Stimulated activated CD4-positive, alpha-beta T cell treated with anti-CD3 and anti-CD28 coated beads, Interleukin-12 subunit alpha, Interleukin-12 subunit beta, amount 100 ng/mL, for 24 hours (primary cell): ENCODE data around the gene ARPC2.
A peak's percentile ranks its signal among the peaks of the same experiment; 100 is the strongest.

Experiments
- DNase-seq, 2 experiments: peaks; one replicate each; pipeline ENCODE4 v3.0.0-alpha.2; 2020; ENCODE audit warnings: low read depth in 2 of 2

Gene ARPC2

DNA sequence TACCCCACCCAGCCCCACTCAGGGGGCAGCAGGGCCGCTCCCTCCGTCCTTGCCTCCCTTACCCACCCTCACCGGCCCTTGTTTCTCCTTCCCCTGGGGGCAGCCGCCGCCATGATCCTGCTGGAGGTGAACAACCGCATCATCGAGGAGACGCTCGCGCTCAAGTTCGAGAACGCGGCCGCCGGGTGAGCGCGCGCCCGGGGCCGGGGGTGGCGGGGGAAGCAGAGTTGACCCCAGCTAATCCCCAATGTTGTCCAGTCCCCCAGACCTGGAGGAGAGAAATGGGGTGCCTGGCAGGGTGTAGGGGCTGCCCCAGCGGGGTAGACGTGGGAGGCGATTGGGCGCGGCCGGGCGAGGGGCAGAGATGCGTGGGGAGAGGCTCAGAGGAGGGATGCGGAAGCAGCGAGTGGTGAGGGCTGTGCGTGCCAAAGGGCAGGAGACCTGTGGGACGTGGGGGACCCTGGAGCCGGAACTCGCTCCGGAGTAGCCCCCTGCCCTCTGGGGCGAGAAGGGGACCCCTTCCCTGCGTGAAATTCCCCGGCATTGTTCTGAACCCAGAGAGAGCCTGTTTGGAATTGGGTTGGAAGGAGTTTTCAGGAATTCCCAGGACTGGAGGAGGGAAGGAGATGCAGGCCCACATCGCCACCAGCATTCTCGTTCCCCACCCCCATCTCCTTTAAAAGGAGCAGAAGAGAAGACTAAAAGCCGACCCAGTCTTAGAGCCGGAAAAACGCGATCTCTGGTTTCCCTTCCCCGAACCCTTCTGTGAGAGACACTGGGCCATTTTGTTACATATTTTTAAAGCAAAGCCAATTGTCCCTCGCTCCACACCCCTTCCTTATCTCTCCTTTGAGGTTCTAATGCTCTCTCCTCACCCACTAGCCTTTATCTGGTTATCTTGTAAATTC lies 625 bp downstream of the ARPC2 start:
- peak; percentile 55 to 63 for DNase-seq

DNA sequence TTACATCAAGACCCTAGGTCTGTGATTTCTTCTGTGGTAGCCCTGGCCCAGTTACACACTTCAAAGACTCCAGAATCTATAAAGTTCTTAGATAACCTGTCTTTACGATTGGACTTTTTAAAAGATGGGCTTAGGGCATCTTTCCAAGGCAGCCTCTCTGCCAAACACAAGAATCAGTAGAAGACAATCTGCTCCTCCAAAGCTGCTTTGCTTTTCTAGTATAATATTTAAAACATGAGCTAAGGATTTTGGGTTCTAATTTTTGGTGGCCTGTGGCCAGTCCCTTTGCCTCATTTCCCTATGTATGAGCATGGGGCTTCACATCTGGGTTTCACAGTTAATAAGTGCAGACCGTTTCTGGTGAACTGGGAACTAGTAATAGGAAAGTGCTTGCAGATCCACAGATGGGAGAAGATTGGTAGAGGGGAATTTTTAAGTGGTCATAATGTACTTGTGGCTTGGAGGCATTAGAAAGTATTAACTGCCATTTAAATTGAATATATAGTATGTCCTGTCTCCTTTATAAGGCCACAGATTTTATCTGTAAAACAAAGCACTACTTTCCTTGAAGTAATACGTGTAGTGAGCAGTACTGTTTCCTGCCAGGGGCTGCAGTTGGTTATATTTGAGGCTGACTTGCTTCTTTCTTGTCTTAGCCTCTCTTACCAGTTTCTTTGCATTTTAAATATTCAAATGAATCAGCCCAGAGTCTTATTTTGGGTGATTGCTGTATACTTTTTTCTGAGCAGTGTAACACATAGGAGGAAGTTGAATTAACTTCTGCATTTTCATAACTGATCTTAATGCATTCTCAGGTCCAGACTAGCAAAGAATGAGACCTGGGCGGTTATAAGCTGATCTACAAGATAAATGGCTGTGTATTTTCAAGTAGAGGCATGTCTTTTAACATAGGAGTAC lies 1.5 kb downstream of the ARPC2 start:
- no peak for DNase-seq

GRCh38 chr2:218219934-218220333 lies 2.9 kb downstream of the ARPC2 start:
- DNase-seq = no peak

DNA sequence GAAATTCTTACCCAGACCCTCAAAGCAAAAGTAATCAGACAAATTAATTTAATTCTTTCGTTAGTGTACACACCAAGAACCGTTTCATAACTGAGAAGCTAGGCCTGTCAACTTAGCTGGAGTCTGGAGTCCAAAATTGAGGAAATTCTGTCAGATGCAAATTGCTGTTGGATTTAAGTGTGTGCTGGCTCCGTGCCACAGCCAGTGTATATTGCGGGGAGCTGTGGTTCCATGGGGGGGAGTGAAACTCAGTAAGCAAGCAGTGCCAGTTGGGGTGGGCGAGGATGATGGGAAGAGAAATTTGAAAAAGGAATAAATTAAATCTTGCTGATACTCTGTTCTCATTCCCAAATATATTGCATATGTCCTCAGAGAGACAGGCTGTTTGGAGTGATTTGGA lies 4.0 kb downstream of the ARPC2 start:
- no peak for DNase-seq

- no peak for DNase-seq
Observed at GRCh38 chr2:218223046-218223445, 6.1 kb downstream of the ARPC2 start.

DNA sequence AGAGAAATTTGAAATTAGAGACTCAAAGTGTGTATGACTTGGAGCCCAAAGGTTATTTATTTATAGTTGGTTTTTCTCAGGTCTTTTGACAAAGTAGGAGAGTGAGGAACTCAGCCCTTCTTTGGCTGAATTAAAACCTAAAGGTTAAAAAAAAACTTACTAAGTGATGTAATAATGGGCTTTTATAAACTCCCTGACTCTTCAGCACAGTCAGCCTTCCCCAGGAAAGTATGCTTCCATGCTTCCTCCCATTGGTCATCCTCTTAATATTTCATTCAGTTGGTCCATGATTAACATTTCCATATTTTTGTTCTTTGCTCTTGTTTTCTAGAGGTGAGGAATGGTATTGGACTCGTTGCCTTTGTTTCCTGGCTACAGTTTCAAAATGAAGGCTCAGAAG lies 7.2 kb downstream of the ARPC2 start:
- no peak for DNase-seq

- no peak for DNase-seq
Observed at GRCh38 chr2:218226903-218227302, 9.9 kb downstream of the ARPC2 start.

GRCh38 chr2:218228366-218229090 lies 11.5 kb downstream of the ARPC2 start:
- DNase-seq = no peak

DNA sequence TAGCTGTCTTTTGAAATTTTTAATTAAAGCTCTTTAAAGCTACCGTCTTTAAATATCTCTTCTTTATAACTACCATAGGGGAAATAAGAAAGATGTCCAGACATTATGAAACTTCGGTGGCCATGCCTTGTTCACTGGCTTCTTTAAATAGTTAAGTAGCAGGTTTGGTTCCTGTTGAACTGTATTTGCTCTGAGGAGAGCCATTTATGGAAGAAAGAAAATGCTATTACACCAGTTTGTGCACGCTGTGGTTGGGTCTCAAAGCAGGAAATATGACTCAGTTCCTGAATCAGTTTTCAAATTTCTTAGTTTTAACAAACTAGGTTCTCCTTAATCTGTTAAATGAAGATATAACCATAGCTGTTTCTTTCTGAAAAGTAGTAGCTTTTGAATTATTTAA lies 12.2 kb downstream of the ARPC2 start:
- no peak for DNase-seq

DNA sequence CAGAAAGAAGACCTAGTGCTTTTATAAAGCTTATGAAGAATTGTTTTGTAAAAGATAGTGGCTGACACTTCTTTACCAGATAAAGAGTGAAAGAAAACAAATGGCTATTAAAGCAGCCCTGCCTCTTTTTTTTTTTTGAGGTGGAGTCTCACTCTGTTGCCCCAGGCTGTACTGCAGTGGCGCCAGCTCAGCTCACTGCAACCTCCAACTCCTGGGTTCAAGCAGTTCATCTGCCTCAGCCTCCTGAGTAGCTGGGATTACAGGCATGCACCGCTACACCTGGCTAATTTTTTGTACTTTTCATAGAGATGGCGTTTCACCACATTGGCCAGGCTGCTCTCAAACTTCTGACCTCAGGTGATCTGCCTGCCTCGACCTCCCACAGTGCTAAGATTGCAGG lies 12.9 kb downstream of the ARPC2 start:
- no peak for DNase-seq

DNA sequence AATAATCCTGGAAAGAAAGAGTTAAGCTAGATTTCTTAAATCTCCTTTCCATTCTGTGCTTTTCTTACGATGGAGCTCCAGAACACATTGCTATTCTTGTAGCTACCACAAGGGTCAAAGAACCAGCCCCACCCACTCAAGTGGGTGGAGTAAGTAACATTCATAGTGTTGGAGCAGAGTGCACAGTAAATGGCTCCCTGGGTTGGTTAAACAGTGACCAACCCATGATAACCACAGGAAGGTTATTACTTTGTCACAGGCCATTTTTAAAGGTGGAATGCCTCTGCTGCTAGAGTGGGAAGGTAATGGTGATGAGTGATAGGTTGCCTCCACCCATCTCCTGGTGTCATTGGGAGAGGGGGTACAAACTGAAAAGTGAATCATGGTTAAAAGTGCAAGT lies 13.9 kb downstream of the ARPC2 start:
- DNase-seq = no peak

- no peak for DNase-seq
Observed at GRCh38 chr2:218233543-218233942, 16.6 kb downstream of the ARPC2 start.

GRCh38 chr2:218234521-218234920 lies 17.5 kb downstream of the ARPC2 start:
- DNase-seq = no peak

- DNase-seq = no peak
Observed at GRCh38 chr2:218235017-218235416, 18.0 kb downstream of the ARPC2 start.

DNA sequence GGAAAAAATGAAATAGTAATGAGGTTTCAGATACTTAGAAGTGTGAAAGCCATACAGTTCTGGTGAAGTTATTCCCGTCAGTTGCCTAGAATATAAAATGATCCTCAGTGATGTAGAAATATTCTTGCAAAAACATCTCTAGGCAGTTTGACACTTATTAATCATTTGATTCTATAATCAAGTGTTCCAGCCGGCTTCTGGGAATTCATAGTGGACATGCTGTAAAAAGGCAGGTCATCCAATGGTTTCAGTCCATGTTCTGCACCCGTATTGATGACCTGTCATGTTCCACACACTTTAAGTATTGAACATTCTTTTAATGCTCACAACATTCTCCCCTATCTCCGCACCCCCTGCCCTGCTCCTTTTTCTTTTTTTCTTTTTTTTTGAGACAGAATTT lies 19.8 kb downstream of the ARPC2 start:
- no peak for DNase-seq

DNA sequence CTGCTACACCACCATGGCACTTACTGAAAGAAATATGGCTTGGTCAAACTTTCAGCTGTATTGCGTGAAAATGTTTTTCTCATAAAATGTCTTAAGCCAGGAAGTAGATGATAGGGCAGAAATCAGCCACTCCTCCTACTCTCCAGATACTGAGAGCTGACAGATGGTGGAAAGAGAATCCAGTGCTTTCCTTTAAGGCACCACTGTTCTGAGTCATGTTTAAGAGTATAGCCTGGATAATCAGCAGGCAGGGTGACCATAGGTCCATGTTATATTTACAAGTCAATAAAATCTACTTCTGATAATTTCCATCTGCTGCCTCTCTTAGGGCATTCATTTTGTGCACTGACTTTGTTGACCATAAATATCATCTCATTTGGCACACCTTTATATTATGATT lies 21.9 kb downstream of the ARPC2 start:
- DNase-seq = no peak

DNA sequence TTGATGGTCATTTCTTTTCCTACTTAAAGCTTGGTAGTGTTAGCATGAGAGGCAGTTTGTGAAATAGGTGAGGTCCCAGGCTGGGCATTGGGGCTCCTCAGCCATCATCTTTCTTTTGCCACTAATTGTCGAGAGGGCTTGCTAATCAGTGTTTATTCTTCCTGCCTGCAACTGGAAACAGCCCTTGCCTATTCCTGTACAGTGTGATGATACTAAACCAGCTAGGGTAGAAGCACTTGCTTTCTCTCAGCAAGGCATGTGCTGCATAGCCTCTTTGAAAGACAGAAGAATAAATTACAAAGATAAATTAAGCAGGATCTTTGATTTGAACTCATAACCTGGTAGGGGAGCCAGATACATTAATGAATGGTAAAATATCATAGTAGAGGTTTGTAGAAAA lies 27.2 kb downstream of the ARPC2 start:
- no peak for DNase-seq

GRCh38 chr2:218244665-218245064 lies 27.7 kb downstream of the ARPC2 start:
- no peak for DNase-seq

DNA sequence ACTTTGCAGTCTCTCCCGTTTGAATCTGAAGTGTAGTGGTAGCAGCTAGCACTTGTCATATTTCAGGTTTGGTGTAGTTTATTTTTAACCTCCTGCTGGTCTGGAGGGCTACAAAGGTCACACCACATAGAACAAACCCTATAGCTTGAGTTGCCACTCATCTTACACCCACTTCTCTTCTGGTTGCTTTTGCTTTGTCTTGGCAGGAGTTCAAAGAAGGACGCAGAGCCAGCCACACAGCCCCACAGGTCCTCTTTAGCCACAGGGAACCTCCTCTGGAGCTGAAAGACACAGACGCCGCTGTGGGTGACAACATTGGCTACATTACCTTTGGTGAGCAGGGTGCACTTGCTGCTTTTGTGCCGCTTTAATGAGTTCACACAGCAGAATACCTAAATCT lies 28.2 kb downstream of the ARPC2 start:
- DNase-seq = no peak

- no peak for DNase-seq
Observed at GRCh38 chr2:218249691-218250090, 32.7 kb downstream of the ARPC2 start.

- DNase-seq = no peak
Observed at GRCh38 chr2:218252509-218253231, 35.7 kb downstream of the ARPC2 start.
